IPS DF 6.9 (cell line): ENCODE results near the gene SLC25A48.

Source experiments
- DNase-seq: peaks from one replicate; pipeline ENCODE4 v3.0.0-alpha.2; 2013; ENCODE audit warnings: low read depth, low spot score
- H3K27ac ChIP-seq: one replicate; pipeline ENCODE4 v1.5.1; 2013; ENCODE audit warnings: low read length, control low read depth
- H3K27me3 ChIP-seq: 2 replicates; pipeline ENCODE4 v1.6.1; 2013; ENCODE audit warnings: mild to moderate bottlenecking, low read length; ENCODE audit not compliant: control insufficient read depth, insufficient read depth
- H3K36me3 ChIP-seq: 2 replicates; pipeline ENCODE4 v1.6.1; 2013; ENCODE audit warnings: low read length; ENCODE audit not compliant: control insufficient read depth, insufficient read depth
- H3K4me1 ChIP-seq: 2 replicates; pipeline ENCODE4 v1.6.1; 2013; ENCODE audit warnings: low read length; ENCODE audit not compliant: control insufficient read depth, insufficient read depth
- H3K4me3 ChIP-seq: 2 replicates; pipeline ENCODE4 v1.5.1; 2013; ENCODE audit warnings: mild to moderate bottlenecking, low read length
- H3K9me3 ChIP-seq: 2 replicates; pipeline ENCODE4 v1.6.1; 2013; ENCODE audit warnings: low read length, inconsistent platforms; ENCODE audit not compliant: control insufficient read depth, insufficient read depth
- WGBS: extraction: QIAGEN DNeasy Blood & Tissue Kit; methylation state at CpG from one replicate; pipeline ENCODE4 v1.1.7; 2013; ENCODE audit warnings: mixed read lengths, missing lambda C conversion rate; ENCODE audit not compliant: insufficient read length, insufficient coverage; 5-methylcytosine and 5-hydroxymethylcytosine counted together

Gene SLC25A48

DNA sequence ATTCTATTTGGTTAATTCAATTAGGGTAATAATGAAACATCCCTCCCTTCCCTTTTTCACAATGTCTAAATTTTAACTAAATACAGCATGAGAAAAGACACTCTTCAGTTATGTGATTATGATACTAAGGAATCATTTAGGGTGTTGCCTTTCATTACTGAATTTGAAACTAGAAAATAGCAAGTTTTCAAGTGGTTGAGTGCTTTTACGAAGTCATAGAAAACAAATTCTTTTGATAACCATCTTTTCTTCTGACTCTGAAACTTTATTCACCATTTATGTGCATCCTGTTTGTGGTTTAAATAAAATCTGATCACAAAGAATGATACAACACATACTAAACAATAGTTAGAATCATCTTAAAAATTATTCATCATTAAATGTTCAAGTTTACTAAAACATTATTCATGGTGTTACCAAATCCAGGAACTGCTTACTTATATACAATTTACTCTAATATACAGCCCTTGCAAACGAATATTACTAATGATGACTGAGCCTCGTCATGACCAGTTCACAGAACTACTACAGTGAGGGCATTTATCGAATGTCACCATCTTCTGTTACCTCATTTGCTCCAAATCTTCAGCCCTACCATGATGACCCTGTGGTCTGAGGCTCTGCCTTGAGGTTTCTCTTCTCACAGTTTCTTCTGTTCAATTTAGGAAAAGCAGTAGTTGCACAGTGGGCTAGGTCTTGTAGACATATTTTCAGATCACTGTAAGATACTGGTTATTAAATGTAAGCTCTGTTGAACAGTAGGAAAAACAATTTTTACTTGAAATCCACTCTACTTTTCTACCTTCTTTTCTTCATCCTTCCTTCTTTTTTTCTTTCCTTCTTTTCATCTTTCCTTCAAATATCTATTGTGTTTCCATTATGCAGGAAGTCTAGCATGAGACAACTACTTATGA is 79.5 kb downstream of the SLC25A48 start:
- Histone ChIP-seq H3K27ac (no peak overlapping the region), H3K4me3 (no peak overlapping the region), H3K36me3 (no peaks in the 10 kb centered on the region), H3K9me3 (no peaks in the 10 kb centered on the region), H3K4me1 (peaks cover under 1% of the 10 kb centered on the region; the same call in 1 of the 2 replicates), H3K27me3 (no peaks in the 10 kb centered on the region)
- no CpG with 5 or more reads among the region's 4 CpGs for WGBS
- no peak for DNase-seq

DNA sequence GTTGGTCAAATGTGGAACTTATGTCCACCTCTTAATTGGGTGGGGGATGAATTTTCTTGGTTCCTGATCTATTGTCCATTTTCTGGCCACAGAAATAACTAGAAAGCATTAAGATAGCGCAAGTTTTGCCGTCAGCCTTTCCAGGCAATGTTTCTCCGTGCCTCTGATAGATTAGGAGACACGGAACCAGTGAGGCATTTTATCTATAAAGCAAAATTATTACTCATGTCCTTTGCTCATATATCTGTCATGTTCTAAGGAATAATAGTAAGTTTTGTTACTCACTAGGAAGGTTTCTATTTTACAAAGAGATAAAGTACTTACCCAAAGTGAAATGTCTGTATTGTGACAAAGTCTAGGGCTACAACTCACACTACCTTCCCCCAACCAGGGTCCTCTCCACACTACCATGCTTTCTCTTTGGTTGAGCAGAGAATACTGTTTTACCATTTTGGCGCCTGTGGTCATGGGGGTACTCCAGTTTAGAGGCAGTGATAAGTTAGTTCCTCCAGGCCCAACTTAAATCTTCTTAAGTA is 81.1 kb downstream of the SLC25A48 start:
- H3K27ac ChIP-seq, result no peak overlapping the region
- no peak overlapping the region for H3K4me3 ChIP-seq
- no CpG with 5 or more reads among the region's 5 CpGs for WGBS
- H3K4me1 ChIP-seq, result no peaks in the 10 kb centered on the region
- H3K27me3 ChIP-seq, result no peaks in the 10 kb centered on the region
- no peaks in the 10 kb centered on the region for H3K36me3 ChIP-seq
- no peak for DNase-seq
- no peaks in the 10 kb centered on the region for H3K9me3 ChIP-seq

DNA sequence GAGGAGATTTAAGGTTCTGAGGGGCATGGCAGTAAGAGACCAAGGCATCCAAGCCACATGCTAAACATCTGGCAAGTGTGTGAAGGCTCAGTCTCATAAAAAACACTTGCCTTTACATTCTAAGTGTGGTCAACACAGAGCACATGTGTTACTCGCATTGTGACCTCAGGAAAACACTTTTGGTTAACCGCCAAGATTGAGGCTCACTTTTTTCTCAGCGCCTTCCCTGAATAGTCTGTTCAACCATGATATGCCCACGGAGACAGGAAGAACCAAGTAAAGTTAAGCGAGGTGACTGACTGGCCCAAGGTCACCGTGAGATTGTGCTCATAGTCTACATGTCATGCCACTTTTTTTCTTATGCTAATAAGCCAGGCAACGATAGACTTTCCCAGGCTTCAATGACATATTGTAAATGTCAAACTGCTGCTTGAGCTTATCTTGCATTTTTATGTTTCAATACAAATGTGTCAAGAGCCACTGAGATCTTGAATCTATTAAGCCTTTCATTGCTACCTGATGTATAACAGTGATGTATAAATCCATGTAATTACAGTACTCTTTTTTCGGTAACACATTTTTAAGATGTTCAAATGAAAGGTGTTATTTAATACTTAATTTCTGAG is 82.3 kb downstream of the SLC25A48 start:
- H3K4me3 ChIP-seq, result no peak overlapping the region
- no peaks in the 10 kb centered on the region for H3K9me3 ChIP-seq
- no peaks in the 10 kb centered on the region for H3K4me1 ChIP-seq
- no peaks in the 10 kb centered on the region for H3K27me3 ChIP-seq
- no peak overlapping the region for H3K27ac ChIP-seq
- no CpG with 5 or more reads among the region's 8 CpGs for WGBS
- no peak for DNase-seq
- no peaks in the 10 kb centered on the region for H3K36me3 ChIP-seq

DNA sequence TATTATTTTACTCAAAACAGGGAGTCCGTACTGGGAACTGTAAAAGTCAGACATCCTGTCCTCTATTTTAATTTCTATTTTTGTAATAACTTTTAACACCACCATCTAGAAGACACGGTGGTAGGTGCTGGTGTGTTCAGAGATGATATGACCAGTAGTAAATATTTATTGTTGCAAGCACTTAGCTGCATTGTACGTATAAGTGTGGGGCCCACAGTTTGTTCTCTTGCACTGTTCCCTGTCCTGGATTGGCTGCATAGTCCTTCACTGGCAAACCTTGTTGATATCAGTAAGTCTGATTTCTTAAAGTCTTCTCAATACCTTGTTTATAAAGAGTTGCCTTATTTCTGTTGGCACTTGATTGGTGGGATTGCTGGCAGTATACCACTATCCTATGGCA is 85.7 kb downstream of the SLC25A48 start:
- DNase-seq, result no peak
- H3K27me3 ChIP-seq, result no peaks in the 10 kb centered on the region
- no peak overlapping the region for H3K27ac ChIP-seq
- no peaks in the 10 kb centered on the region for H3K4me1 ChIP-seq
- H3K36me3 ChIP-seq, result no peaks in the 10 kb centered on the region
- no CpG with 5 or more reads among the region's 3 CpGs for WGBS
- no peaks in the 10 kb centered on the region for H3K9me3 ChIP-seq
- H3K4me3 ChIP-seq, result no peak overlapping the region

DNA sequence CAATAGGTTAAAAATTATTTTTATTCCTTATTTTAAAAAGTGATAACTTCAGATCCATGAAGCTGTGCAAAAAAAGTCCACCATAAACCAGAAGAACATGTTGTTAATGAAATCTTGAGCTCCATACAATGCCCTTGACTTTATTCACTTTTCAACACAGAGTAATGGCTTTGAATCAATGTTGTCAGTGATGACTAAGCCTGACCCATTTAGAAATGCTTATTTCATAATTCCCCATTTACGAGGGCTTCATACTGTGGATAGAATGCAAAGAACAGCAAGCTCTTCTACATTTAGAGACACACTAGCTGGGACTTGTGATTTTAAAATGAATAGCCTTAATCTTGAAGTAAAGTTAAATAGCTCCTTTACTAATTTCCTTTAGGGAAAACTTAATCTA is 86.9 kb downstream of the SLC25A48 start:
- no peaks in the 10 kb centered on the region for H3K27me3 ChIP-seq
- DNase-seq, result no peak
- no peaks in the 10 kb centered on the region for H3K9me3 ChIP-seq
- WGBS, result no CpG with 5 or more reads among the region's 1 CpG
- no peaks in the 10 kb centered on the region for H3K4me1 ChIP-seq
- H3K36me3 ChIP-seq, result no peaks in the 10 kb centered on the region
- H3K27ac ChIP-seq, result no peak overlapping the region
- no peak overlapping the region for H3K4me3 ChIP-seq

DNA sequence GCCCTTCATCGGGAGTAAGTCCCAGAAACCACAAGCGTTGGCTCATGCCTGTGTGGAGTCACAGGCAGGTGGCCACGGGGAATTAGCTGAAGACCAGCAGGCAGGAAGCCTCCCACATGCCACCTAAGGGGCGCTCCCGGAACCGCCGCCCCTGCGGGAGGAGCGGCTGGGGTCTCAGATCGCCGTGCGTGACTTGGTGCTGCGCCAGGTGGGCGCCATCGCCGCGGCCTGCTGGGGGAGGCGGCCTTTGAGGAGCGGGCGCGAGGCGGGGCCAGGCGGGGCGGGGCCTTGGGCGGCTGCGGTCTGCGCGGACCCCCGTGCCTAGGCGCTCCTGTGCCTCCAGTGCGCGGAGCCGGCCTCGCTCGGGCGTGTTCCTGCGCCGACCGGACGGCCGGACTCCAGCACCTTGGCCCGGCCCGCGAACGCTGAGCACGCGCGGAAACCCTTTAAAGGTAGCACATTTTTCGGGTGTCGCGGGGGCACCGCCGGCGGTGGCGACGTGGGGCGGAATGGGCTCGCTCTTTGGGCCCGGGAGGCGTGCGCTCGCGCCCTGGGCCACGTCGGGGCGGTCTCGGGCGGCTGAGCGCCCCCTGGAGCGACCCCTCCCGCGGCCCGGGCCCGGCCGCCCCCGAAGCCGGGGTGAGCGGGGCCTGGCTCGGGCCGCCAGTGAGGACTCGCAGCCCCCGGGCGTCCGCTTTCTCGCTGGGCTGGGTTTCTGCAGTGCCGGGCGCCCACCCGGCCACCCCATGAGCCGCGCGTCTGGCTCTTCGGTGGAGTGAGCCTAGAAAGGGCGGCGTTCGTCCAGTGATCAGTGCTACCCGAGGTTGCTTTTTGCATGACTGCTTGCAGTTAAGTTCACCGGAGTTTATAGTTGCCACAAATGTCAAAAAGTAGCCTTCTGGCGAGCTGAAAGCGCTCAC is 95.8 kb downstream of the SLC25A48 start:
- peak overlapping the region; percentile 72; the same call in 1 of the 2 replicates for H3K4me3 ChIP-seq
- no CpG with 5 or more reads among the region's 99 CpGs for WGBS
- DNase-seq, result no peak

DNA sequence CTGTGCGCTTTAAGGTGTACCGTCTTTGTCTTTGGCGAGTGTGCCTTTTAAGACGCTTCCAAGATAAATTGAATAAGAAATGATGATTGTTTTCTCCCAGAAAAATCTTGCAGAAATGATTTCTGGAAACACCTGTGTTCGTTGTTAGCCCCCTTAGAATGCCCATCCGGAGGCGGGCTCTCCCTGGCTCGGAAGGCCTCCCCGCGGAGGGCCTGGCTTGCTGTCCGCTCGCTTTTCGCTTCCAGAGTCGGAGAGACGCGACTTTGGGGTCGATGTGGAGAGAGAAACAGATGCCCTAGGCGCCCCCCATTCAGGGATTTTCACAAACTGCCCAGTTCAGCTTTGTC is 96.5 kb downstream of the SLC25A48 start:
- peak overlapping the region; percentile 72; the same call in 1 of the 2 replicates for H3K4me3 ChIP-seq
- no peak overlapping the region for H3K27ac ChIP-seq
- peaks cover 18% of the 10 kb centered on the region for H3K27me3 ChIP-seq
- H3K4me1 ChIP-seq, result no peaks in the 10 kb centered on the region
- no peaks in the 10 kb centered on the region for H3K9me3 ChIP-seq
- DNase-seq, result no peak
- H3K36me3 ChIP-seq, result no peaks in the 10 kb centered on the region
- WGBS, result no CpG with 5 or more reads among the region's 18 CpGs

More for the DNA sequence above, 95.8 kb downstream of the SLC25A48 start:
- H3K36me3 ChIP-seq, result no peaks in the 10 kb centered on the region
- peaks cover 18% of the 10 kb centered on the region for H3K27me3 ChIP-seq
- no peak overlapping the region for H3K27ac ChIP-seq
- no peaks in the 10 kb centered on the region for H3K9me3 ChIP-seq
- no peaks in the 10 kb centered on the region for H3K4me1 ChIP-seq

DNA sequence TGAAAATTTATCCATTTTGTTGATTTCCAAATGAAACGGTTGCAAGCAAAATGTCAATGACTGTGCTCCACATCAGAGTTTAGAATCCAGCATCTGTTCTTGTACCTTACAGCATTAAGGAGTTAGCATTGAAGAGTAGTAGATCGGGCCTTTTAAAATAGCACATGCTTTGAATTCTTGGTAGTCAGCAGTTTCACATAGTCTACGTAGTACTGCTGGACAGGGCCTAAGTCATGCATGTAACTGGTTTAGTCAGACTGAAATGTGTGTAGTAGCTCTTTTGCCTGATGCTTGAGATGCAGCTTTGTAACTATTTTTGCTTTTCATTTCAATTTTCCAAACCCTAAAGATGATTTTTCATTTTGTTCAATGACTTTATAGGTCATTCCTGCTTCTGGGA is 100.5 kb downstream of the SLC25A48 start:
- H3K36me3 ChIP-seq, result no peaks in the 10 kb centered on the region
- H3K4me1 ChIP-seq, result no peaks in the 10 kb centered on the region
- H3K4me3 ChIP-seq, result no peak overlapping the region
- peaks cover 18% of the 10 kb centered on the region for H3K27me3 ChIP-seq
- H3K27ac ChIP-seq, result no peak overlapping the region
- H3K9me3 ChIP-seq, result no peaks in the 10 kb centered on the region
- no CpG with 5 or more reads among the region's 3 CpGs for WGBS
- no peak for DNase-seq

DNA sequence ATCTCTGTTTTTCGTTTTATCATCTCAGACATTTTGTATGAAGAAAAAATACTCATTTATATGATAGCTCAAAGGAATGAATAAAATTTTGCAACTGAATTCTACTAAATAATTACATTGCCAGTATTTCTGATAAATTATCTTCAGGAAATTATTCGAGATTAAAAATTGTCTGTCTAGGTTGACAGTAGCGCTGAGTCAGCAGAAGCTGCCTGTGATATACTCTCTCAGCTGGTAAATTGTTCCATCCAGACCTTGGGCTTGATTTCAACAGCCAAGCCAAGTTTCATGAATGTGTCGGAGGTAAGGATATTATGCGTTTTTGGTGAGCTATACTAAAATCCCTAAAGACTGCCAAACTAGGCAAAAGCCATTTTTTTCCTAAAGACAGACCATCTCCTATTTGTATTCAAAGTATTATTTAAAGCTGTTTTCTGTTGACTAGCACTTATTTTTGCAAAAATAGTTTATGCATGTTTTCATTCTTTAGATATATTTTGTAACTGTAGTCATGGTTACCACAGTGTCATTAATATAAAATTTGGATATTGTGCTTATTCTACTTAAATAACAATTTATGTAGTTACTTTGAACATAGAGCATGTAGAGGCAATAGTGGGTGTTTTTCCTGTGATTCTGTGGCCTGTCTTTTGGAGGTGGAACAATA is 102.9 kb downstream of the SLC25A48 start:
- no CpG with 5 or more reads among the region's 5 CpGs for WGBS

More for the DNA sequence above, 102.9 kb downstream of the SLC25A48 start:
- Histone ChIP-seq H3K9me3 (no peaks in the 10 kb centered on the region), H3K27ac (no peak overlapping the region), H3K4me1 (no peaks in the 10 kb centered on the region), H3K36me3 (no peaks in the 10 kb centered on the region), H3K4me3 (no peak overlapping the region), H3K27me3 (peaks cover 3% of the 10 kb centered on the region; the same call in 1 of the 2 replicates)
- DNase-seq, result no peak
